Astrocyte of the cerebellum (primary cell): ENCODE measurements around the gene SSR3.
"Not testable (repeated sequence)": the region's sequence is repeated elsewhere in the genome, so short reads cannot be mapped to it uniquely, and the experiment has no call there.

Experiments
- DNase-seq: peaks from one replicate; pipeline ENCODE4 v3.0.0-alpha.2; 2011; ENCODE audit warnings: low read depth
- H3K4me3 ChIP-seq: 2 replicates; pipeline ENCODE4 v1.5.1; 2011; ENCODE audit warnings: mild to moderate bottlenecking, low read depth, low read length, moderate library complexity
- CTCF ChIP-seq: IDR thresholded peaks from 2 replicates; pipeline ENCODE4 v1.5.1; 2012; ENCODE audit warnings: low read length, low read depth, moderate library complexity, mild to moderate bottlenecking; ENCODE audit errors: missing control alignments
- in situ Hi-C: cut with HindIII; loops from 2 replicates; pipeline ENCODE4 v1.10.0; 2017; ENCODE audit warnings: low sequenced_read_pairs

Gene SSR3

GRCh38 chr3:156576651-156577348 is 21.9 kb upstream of the SSR3 start:
- DNase-seq = no peak
- in situ Hi-C loops = no loop called here
- TF ChIP-seq CTCF = no peak
- no peak overlapping the region for H3K4me3 ChIP-seq

GRCh38 chr3:156576051-156576450 is 21.1 kb upstream of the SSR3 start:
- in situ Hi-C loops = no loop called here
- DNase-seq = no peak
- TF ChIP-seq CTCF = no peak
- no peak overlapping the region for H3K4me3 ChIP-seq

- no peak overlapping the region for H3K4me3 ChIP-seq
- no peak for DNase-seq
- TF ChIP-seq CTCF = no peak
- in situ Hi-C loops = no loop called here
Observed at GRCh38 chr3:156575641-156576040, 20.7 kb upstream of the SSR3 start.

DNA sequence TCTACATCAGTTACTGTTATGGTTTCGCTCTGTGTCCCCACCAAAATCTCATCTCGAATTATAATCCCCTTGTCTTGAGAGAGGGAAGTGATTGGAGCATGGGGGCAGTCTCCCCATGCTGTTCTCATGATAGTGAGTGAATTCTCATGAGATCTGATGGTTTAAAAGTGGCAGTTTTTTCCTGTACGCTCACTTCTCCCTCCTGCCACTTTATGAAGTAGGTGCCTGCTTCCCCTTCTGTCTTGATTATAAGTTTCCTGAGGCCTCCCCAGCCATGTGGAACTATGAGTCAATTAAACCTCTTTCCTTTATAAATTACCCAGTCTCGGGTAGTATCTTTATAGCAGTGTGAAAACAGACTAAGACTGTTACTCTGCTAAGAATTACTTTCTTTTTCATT is 15.0 kb upstream of the SSR3 start:
- not testable (repeated sequence) for H3K4me3 ChIP-seq, DNase-seq
- in situ Hi-C loops = loop anchor here (5.0 kb wide), 1 partner anchor 97 kb away; no protein-coding TSS in a partner anchor

DNA sequence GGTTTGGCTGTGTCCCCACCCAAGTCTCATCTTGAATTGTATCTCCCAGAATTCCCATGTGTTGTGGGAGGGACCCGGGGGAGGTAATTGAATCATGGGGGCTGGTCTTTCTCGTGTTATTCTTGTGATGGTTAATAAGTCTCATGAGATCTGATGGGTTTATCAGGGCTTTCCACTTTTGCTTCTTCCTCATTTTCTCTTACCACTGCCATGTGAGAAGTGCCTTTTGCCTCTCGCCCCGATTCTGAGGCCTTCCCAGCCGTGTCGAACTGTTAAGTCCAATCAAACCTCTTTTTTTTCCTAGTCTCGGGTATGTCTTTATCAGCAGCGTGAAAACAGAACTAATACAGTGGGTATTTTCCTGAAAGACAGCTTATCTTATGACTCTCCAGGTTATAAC is 14.1 kb upstream of the SSR3 start:
- H3K4me3 ChIP-seq, DNase-seq: not testable (repeated sequence)
- in situ Hi-C loops = loop anchor here (5.0 kb wide), 1 partner anchor 98 kb away; no protein-coding TSS in a partner anchor

DNA sequence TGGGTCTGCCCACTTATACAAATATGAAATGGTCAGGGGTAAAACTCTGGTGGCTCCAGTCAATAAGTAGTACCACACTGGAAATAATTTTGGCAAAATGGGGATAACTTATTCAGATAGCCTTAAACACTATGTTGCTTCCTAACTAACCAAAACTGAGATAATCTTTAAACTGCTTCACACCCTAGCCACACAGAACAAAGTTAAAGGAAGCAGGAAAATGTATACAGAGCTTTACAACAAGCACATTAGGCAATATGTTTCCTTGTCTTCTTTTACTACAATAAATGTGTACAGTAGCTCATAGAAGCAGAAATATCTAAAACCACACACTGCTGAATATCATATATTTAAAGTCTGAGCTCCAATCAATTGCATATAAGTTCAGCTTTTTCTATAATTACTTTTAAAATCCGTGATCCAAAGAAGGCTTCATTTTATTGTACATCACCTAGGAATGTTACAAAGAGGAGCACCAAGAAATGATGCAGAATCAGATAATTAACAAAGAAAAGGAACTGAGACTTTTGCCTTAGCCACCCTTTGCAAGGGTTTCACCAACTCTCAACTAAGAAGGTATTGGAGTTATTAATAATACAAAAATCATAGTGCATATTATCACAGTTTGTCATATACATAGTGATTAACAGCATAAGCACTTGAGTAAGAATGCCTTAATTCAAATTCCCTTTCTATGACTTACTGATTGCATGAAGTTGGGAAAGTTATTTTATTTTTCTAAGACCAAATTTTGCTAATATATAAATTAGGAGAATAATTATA is 9.2 kb upstream of the SSR3 start:
- DNase-seq = no peak
- TF ChIP-seq CTCF = no peak
- in situ Hi-C loops = no loop called here

GRCh38 chr3:156562486-156562885 is 7.6 kb upstream of the SSR3 start:
- DNase-seq, H3K4me3 ChIP-seq, in situ Hi-C loops: not testable (repeated sequence)

More for the DNA sequence above, 9.2 kb upstream of the SSR3 start:
- no peak overlapping the region for H3K4me3 ChIP-seq

DNA sequence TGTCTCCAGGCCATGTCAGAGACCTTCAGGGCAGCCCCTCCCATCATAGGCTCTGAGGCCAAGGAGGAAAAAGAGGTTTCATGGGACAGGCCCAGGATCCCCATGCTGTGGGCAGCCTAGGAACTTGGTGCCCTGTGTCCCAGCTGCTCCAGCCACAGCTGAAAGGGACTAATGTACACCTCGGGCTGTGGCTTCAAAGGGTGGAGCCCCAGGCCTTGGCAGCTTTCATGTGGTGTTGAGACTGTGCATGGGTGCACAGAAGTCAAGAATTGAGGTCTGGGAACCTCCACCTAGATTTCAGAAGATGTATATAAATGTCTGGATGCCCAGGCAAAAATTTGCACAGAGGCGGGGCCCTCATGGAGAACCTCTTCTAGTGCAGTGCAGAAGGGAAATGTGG is 6.6 kb upstream of the SSR3 start:
- TF ChIP-seq CTCF = no peak
- no peak for DNase-seq
- in situ Hi-C loops = no loop called here
- no peak overlapping the region for H3K4me3 ChIP-seq
